ENCODE data around the gene TMEM47. TPM values are rescaled to one million over a fixed set of nuclear protein-coding genes. Genes with fewer than 3 reads are reported as not detected.
A peak's percentile ranks its signal among the peaks of the same experiment; 100 is the strongest.

Gene TMEM47
- polyA plus RNA-seq, 1 donor (not counting 4 experiments of a cell fraction or from before 2014, with no cell fraction given) = 0.16 TPM

DNA sequence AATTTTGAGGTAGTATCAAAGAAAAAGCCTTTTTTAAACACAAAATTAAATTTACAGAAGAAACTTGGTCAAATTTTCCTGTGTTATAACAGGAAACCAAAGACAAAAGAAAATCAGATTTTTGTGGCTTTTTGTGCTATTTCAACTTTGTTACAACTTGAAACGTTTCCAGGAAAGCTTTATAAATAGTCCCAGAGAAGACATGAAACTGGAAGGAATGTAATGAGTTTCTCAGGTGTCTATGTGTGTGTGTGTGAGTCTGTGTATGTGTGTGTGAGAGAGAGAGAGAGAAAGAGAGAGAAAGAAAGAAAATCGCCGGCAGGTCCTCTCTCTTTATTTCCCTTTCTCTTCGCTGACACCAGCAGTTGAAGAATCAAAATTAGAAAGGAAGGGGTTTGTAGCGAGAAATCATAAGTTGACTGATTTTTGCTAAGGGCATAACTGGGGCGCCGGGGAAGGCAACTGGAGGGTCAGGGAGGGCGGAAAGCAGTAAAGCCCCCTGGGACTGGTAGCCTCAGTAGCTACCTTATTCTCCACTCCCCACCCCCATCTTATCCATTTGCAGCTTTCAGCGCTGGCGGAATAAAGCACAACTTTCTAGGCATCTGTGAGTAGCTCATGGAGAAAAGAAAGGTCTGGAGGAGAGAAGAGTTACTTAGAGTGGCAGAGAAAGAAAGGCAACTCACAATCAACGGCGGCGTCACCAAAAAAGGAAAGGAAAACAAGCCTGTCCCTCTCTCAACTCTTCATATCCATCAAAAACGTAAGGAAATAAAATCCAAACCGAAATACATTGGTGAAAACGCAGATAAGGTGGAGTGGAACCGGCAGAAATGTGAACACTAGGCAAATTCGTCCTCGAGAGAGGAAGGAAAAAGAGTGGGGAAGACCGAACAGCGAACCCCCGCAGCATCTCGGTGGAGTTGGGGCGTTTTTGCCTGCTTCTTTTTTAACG is 1.3 kb downstream of the TMEM47 start:
- FAIRE-seq = no peak
- H2AFZ ChIP-seq (ENCODE audit: control insufficient read depth, low read length) = peak overlapping the region; percentile 13
- H3K79me2 ChIP-seq (ENCODE audit: control insufficient read depth, insufficient read depth, low read length) = no peaks in the 10 kb centered on the region
- H3K9me3 ChIP-seq (ENCODE audit: control insufficient read depth, low read depth, low read length) = no peaks in the 10 kb centered on the region
- H3K4me2 ChIP-seq (ENCODE audit: control insufficient read depth, extremely low read depth, insufficient read depth, low read depth, low read length) = peak overlapping the region; percentile 27
- TF ChIP-seq, protein P1, sequence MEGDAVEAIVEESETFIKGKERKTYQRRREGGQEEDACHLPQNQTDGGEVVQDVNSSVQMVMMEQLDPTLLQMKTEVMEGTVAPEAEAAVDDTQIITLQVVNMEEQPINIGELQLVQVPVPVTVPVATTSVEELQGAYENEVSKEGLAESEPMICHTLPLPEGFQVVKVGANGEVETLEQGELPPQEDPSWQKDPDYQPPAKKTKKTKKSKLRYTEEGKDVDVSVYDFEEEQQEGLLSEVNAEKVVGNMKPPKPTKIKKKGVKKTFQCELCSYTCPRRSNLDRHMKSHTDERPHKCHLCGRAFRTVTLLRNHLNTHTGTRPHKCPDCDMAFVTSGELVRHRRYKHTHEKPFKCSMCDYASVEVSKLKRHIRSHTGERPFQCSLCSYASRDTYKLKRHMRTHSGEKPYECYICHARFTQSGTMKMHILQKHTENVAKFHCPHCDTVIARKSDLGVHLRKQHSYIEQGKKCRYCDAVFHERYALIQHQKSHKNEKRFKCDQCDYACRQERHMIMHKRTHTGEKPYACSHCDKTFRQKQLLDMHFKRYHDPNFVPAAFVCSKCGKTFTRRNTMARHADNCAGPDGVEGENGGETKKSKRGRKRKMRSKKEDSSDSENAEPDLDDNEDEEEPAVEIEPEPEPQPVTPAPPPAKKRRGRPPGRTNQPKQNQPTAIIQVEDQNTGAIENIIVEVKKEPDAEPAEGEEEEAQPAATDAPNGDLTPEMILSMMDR (optimal IDR thresholded peaks at IDR 0.05 in 1 of 3, IDR thresholded peaks at IDR 0.05 in 1 of 3, conservative IDR thresholded peaks at IDR 0.05 in 1 of 3; ENCODE audit: extremely low read depth in 1 of 3, insufficient read depth in 2 of 3, low read length in 3 of 3) = no peak
- TF ChIP-seq EZH2 (IDR thresholded peaks at IDR 0.05; ENCODE audit: low read length) = no peak
- H3K9ac ChIP-seq (ENCODE audit: control insufficient read depth, extremely low read depth, insufficient read depth, low read length) = no peak overlapping the region
- no peak overlapping the region for H3K27ac ChIP-seq (ENCODE audit: control insufficient read depth, insufficient read depth, low read length)
- H3K9me1 ChIP-seq (ENCODE audit: control insufficient read depth, extremely low read depth, insufficient read depth, low read length) = no peaks in the 10 kb centered on the region
- no peak for DNase-seq (ENCODE audit: low read depth, low spot score)
- H3K36me3 ChIP-seq (ENCODE audit: control insufficient read depth in 2 of 2, extremely low read depth in 1 of 2, insufficient read depth in 2 of 2, low read length in 2 of 2) = no peaks in the 10 kb centered on the region
- no peaks in the 10 kb centered on the region for H3K4me1 ChIP-seq (ENCODE audit: control insufficient read depth, extremely low read depth, insufficient read depth, low read length)
- peak overlapping the region in 1 of 3 experiments; percentile 33 for H3K4me3 ChIP-seq (ENCODE audit: control insufficient read depth in 2 of 3, extremely low read depth in 1 of 3, insufficient read depth in 2 of 3, low read depth in 1 of 3, low read length in 3 of 3)
- no peaks in the 10 kb centered on the region for H4K20me1 ChIP-seq (ENCODE audit: control insufficient read depth, extremely low read depth, insufficient read depth, low read length)
- dilution Hi-C loops (cut with MboI; ENCODE audit: extremely low pct_ligation_motif_present, low sequenced_read_pairs) = no loop called here
- peaks cover 16% of the 10 kb centered on the region for H3K27me3 ChIP-seq (ENCODE audit: control insufficient read depth, extremely low read depth, insufficient read depth, low read length)

DNA sequence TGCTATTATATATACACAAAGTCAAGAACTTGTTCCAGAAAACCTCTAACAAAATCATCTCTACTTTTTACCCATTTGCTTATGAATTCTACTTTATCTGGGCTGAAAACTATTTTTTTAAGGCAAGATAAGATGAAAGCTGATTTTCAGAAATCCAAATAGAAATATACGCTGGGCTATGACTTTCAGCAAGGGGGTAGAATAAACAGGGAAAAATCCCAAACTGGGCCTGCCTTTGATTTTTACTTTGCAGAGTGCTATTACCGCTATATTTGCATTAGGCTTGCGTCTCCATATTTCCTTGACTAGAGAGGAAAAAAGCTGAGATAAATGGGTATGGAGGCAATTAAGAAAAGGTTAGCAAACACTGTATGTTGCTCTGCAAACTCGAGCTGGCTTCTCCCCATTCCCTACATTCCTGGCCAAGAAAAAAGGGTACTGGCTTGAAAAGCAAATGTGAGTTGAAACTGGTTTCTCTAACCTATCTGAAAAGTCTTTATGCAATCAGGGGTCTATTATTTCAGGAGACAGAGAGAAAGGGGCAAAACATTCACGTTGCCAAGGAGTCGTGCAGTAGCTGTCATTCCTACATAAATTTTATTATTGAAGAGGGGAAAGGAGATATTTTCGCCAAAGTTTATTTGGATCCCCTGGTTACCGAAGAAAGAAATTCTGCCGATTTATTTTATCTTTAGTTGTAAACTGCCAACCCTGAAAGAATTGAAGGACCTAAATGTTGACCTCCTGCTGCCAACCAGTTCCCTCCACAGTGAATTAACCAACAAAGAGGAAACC is 2.2 kb downstream of the TMEM47 start:
- Histone ChIP-seq H3K9me1 (ENCODE audit: control insufficient read depth, extremely low read depth, insufficient read depth, low read length) (no peaks in the 10 kb centered on the region), H3K36me3 (ENCODE audit: control insufficient read depth in 2 of 2, extremely low read depth in 1 of 2, insufficient read depth in 2 of 2, low read length in 2 of 2) (no peaks in the 10 kb centered on the region), H3K9me3 (ENCODE audit: control insufficient read depth, low read depth, low read length) (no peaks in the 10 kb centered on the region), H3K27me3 (ENCODE audit: control insufficient read depth, extremely low read depth, insufficient read depth, low read length) (peaks cover 16% of the 10 kb centered on the region), H4K20me1 (ENCODE audit: control insufficient read depth, extremely low read depth, insufficient read depth, low read length) (no peaks in the 10 kb centered on the region), H3K4me2 (ENCODE audit: control insufficient read depth, extremely low read depth, insufficient read depth, low read depth, low read length) (no peak overlapping the region), H3K27ac (ENCODE audit: control insufficient read depth, insufficient read depth, low read length) (no peak overlapping the region), H2AFZ (ENCODE audit: control insufficient read depth, low read length) (no peak overlapping the region), H3K4me3 (ENCODE audit: control insufficient read depth in 2 of 3, extremely low read depth in 1 of 3, insufficient read depth in 2 of 3, low read depth in 1 of 3, low read length in 3 of 3) (no peak overlapping the region), H3K79me2 (ENCODE audit: control insufficient read depth, insufficient read depth, low read length) (no peaks in the 10 kb centered on the region), H3K4me1 (ENCODE audit: control insufficient read depth, extremely low read depth, insufficient read depth, low read length) (no peaks in the 10 kb centered on the region), H3K9ac (ENCODE audit: control insufficient read depth, extremely low read depth, insufficient read depth, low read length) (no peak overlapping the region)
- TF ChIP-seq EZH2 (IDR thresholded peaks at IDR 0.05; ENCODE audit: low read length) = no peak
- TF ChIP-seq, protein P1 (optimal IDR thresholded peaks at IDR 0.05 in 1 of 3, IDR thresholded peaks at IDR 0.05 in 1 of 3, conservative IDR thresholded peaks at IDR 0.05 in 1 of 3; ENCODE audit: extremely low read depth in 1 of 3, insufficient read depth in 2 of 3, low read length in 3 of 3) = no peak
- DNase-seq (ENCODE audit: low read depth, low spot score) (no peak), FAIRE-seq (no peak)
- dilution Hi-C loops (cut with MboI; ENCODE audit: extremely low pct_ligation_motif_present, low sequenced_read_pairs) = no loop called here

Measured in keratinocyte (primary cell).